Epithelial cell of esophagus (primary cell): Measurements from ENCODE around the gene CPNE5.

ENCODE experiments used
- DNase-seq: peaks from one replicate; pipeline ENCODE4 v3.0.0; 2010; ENCODE audit warnings: low read depth
- H3K4me3 ChIP-seq: 2 replicates; pipeline ENCODE4 v1.5.1; 2011; ENCODE audit warnings: mild to moderate bottlenecking, low read length, control low read depth
- CTCF ChIP-seq: IDR thresholded peaks from 2 replicates; pipeline ENCODE4 v1.5.1; 2011; ENCODE audit warnings: low read depth, mild to moderate bottlenecking, low read length, control low read depth, inconsistent platforms; ENCODE audit not compliant: insufficient read depth; ENCODE audit errors: missing control alignments

CPNE5 gene

GRCh38 chr6:36856277-36856676 is 17.0 kb upstream of the CPNE5 start:
- no peak for DNase-seq
- no peak for TF ChIP-seq CTCF
- no peak overlapping the region for H3K4me3 ChIP-seq

DNA sequence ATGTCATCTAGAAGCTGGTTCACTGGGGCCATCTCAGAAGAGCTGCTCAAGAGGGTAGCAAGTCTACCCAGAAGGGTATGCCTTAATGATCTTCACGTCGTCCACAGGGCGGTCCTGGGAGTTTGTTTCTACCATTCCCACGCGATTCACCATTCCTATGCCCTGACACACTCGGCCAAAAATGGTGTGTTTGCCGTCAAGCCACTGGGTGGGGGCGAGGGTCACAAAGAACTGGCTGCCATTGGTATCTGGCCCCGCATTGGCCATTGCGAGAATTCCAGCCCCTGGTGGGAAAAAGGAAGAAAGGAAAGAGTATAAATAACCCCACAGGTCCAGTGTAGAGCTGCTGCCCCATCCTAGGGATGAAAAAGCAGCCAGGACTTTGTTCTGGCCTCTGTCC is 16.5 kb upstream of the CPNE5 start:
- no peak for DNase-seq
- no peak for TF ChIP-seq CTCF
- no peak overlapping the region for H3K4me3 ChIP-seq

DNA sequence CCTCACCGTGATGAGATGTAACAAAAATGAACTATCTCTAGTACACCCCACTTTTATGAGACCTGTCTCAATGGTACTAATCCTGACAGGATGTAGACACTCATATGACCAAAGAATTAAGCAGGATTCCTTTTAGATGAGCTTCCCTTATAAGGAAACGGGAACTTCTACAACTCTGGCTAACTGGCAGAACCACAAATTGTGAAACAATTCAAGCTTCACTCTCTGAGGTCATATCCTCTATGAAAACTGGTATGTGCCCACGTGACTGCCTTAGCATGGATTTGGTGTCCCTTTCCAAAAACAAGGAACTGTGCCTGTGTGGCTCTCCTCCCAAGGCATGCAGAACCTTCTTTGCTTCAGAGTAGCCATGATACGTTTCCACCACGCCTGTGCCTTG is 14.1 kb upstream of the CPNE5 start:
- H3K4me3 ChIP-seq, result no peak overlapping the region
- DNase-seq, result peak; percentile 84

DNA sequence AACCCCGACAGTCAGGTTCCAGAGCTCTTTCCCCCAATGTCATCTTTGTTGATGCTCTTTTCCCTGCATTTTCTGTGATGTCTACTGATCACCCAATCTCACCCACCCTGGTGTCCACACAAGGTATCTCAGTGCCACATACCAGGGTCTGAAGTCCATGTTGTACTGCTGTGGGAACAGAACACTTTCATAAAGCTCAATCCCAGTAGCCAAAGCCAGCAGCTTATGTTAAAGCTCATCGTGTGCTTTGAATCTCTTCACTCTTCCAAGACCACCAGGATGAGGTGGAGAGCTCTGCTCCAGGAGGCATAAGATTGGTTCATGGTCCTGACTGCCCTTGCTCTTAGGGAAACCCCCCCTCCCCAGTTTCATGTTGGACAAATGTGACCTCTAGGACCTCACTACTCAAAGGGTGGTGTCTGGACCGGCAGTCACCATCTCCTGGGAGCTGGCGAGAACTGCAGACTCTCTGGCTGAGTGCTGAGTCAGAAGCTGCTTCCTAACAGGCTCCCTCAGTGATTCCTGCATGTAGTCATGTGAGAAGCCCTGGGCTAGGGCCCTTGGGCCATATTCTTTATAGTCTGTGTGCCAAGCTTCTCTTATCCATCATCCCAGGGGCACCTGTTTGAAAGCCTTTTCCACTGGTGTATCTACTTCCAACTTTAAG is 13.4 kb upstream of the CPNE5 start:
- no peak overlapping the region for H3K4me3 ChIP-seq
- DNase-seq, result peak; percentile 72
- no peak for TF ChIP-seq CTCF

More for the DNA sequence above, 14.1 kb upstream of the CPNE5 start:
- no peak for TF ChIP-seq CTCF

DNA sequence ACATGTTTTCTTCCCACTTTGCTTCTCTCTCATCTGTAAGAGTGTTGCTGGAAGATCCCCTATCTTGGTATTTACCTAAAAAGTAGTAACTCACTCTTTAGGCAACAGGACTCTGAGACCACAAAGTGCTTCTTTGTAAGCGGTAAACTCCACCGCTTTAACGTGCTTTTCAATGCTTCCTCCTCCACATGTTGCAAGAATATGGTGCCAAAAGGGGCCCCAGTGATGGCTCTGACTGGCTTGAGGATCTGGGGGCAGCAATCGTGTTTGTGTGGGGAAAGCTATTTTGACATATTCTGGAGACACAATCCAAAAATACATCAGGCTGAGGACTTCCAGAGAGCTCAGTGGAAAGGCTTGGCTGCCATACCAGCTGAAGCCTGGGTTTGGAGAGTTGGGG is 12.4 kb upstream of the CPNE5 start:
- DNase-seq, result no peak
- TF ChIP-seq CTCF, result no peak
- H3K4me3 ChIP-seq, result no peak overlapping the region

DNA sequence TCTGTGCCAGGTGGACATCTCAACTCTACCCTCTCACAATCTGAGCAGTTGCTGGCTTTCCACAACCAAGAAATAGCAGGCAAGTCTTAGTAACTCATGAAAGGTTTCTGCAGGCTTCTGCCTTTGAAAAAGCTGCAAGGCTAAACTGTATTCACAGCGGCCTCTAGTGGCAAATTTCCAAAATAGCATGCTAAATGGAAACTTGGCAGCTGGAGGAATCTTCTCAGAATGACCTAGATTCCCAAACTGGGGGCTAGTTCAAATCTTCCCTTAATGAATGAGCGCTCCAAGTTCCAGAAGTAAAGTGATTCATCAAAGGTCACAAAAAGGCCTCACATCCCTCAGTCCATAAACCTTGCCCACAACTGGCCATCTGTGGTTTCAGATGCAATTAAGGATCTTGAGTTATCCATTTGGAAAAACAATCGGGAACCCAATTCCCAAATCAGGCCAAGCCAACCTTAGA is 11.9 kb upstream of the CPNE5 start:
- peak; percentile 86 for TF ChIP-seq CTCF
- no peak overlapping the region for H3K4me3 ChIP-seq
- DNase-seq, result peak; percentile 72

- no peak overlapping the region for H3K4me3 ChIP-seq
- TF ChIP-seq CTCF, result no peak
Measured at GRCh38 chr6:36850021-36850420, 10.8 kb upstream of the CPNE5 start.

More at GRCh38 chr6:36850021-36850420, 10.8 kb upstream of the CPNE5 start:
- DNase-seq, result no peak
